ENCODE results near the gene SDK1. TPM values are rescaled to one million over a fixed set of nuclear protein-coding genes. Genes with fewer than 3 reads are reported as not detected.

SDK1 gene
- total RNA-seq, 1 donor from 2014 or later: 16.7 TPM

DNA sequence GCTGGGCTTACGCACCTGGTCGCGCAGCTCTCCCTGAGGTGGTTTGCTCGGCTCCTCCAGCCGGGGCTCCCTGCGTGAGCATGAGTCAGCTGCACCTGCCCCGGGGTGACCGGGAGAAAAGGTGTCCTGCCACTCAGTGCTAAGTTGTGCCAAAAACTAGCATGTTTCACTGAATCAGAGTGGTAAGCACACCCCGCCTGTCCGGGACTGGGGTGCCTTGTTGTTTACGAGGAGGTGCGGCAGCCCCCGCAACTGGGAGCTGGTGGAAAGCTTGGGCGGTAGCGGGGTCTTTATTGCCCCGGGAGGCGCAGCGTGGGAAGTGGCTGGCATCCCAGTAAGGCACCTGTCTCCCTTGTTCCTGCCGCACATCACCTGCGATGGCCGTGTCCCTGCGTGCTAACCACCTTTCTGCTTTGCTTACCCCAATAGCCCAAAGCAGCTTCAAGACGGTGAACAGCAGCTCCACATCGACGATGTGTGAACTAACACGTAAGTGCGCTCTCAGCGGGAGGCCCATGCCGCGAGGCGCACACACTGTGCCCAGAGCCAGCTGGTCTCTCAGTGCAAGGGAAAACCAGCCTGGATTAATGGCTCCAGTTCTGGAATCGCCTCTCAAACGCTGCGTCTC, 874.4 kb downstream of the SDK1 start:
- Histone ChIP-seq H3K27me3 (no peaks in the 10 kb centered on the region), H3K9me3 (no peaks in the 10 kb centered on the region), H3K4me1 (no peaks in the 10 kb centered on the region), H3K4me3 (no peak overlapping the region), H3K27ac (no peak overlapping the region), H3K36me3 (no peaks in the 10 kb centered on the region)
- DNase-seq (ENCODE audit: extremely low spot score in 2 of 2): no peak
- TF ChIP-seq POLR2AphosphoS5 (IDR thresholded peaks at IDR 0.05; ENCODE audit: insufficient read depth in 1 of 2, low read depth in 1 of 2) (no peak), POLR2A (IDR thresholded peaks at IDR 0.05) (no peak)
- TF ChIP-seq, protein P1, sequence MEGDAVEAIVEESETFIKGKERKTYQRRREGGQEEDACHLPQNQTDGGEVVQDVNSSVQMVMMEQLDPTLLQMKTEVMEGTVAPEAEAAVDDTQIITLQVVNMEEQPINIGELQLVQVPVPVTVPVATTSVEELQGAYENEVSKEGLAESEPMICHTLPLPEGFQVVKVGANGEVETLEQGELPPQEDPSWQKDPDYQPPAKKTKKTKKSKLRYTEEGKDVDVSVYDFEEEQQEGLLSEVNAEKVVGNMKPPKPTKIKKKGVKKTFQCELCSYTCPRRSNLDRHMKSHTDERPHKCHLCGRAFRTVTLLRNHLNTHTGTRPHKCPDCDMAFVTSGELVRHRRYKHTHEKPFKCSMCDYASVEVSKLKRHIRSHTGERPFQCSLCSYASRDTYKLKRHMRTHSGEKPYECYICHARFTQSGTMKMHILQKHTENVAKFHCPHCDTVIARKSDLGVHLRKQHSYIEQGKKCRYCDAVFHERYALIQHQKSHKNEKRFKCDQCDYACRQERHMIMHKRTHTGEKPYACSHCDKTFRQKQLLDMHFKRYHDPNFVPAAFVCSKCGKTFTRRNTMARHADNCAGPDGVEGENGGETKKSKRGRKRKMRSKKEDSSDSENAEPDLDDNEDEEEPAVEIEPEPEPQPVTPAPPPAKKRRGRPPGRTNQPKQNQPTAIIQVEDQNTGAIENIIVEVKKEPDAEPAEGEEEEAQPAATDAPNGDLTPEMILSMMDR (IDR thresholded peaks at IDR 0.05): no peak
- intact Hi-C loops (cut with DNase I): no loop called here

DNA sequence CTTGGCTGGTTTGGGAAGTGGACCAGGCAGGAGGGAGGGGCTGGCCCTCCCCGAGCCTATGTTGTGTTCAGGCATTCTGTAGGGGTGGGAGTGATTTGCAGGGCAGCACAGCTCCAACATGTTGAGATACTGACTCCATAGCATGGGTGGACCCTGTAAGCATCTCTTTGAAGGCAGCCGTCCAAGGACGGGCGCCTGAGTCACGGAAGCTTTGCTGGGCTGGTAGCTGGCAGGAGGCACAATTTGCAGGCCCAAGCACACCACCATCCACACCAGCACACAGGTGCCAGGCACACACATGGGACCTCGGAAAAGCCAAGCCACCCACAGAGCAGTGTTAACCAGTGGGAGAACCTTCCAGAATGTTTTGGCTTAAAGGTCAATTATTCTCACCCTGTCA, 875.9 kb downstream of the SDK1 start:
- H3K36me3 ChIP-seq: no peaks in the 10 kb centered on the region
- no peak overlapping the region for H3K4me3 ChIP-seq
- TF ChIP-seq, protein P1 (IDR thresholded peaks at IDR 0.05): no peak
- peak in 1 of 2 donors; percentile 46 for TF ChIP-seq POLR2AphosphoS5 (IDR thresholded peaks at IDR 0.05; ENCODE audit: insufficient read depth in 1 of 2, low read depth in 1 of 2)
- no peak for DNase-seq (ENCODE audit: extremely low spot score in 2 of 2)
- H3K4me1 ChIP-seq: no peaks in the 10 kb centered on the region
- no peak overlapping the region for H3K27ac ChIP-seq
- intact Hi-C loops (cut with DNase I): no loop called here
- no peaks in the 10 kb centered on the region for H3K27me3 ChIP-seq
- H3K9me3 ChIP-seq: no peaks in the 10 kb centered on the region

DNA sequence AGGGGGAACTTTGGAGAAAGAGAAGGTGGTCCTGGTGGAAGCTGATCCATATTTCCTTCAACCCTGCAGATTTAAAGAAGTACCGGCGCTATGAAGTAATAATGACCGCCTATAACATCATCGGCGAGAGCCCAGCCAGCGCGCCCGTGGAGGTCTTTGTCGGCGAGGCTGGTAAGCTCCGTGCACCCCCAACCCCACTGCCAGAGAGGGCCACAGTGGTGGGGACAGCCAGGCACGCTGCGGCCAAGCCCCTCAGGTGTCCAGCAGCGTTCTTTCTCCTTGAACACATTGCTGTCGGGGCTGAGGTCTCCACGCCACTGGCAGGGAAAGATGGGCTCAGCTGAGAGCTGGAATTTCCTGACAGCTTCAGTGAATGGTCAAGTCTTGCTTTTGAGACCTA, 877.4 kb downstream of the SDK1 start:
- no peaks in the 10 kb centered on the region for H3K27me3 ChIP-seq
- no peaks in the 10 kb centered on the region for H3K4me1 ChIP-seq
- DNase-seq (ENCODE audit: extremely low spot score in 2 of 2): no peak
- H3K36me3 ChIP-seq: no peaks in the 10 kb centered on the region
- no peak overlapping the region for H3K27ac ChIP-seq
- no peaks in the 10 kb centered on the region for H3K9me3 ChIP-seq
- no peak overlapping the region for H3K4me3 ChIP-seq
- intact Hi-C loops (cut with DNase I): no loop called here
- TF ChIP-seq POLR2A (IDR thresholded peaks at IDR 0.05): no peak
- no peak for TF ChIP-seq POLR2AphosphoS5 (IDR thresholded peaks at IDR 0.05; ENCODE audit: insufficient read depth in 1 of 2, low read depth in 1 of 2)
- TF ChIP-seq, protein P1 (IDR thresholded peaks at IDR 0.05): no peak

DNA sequence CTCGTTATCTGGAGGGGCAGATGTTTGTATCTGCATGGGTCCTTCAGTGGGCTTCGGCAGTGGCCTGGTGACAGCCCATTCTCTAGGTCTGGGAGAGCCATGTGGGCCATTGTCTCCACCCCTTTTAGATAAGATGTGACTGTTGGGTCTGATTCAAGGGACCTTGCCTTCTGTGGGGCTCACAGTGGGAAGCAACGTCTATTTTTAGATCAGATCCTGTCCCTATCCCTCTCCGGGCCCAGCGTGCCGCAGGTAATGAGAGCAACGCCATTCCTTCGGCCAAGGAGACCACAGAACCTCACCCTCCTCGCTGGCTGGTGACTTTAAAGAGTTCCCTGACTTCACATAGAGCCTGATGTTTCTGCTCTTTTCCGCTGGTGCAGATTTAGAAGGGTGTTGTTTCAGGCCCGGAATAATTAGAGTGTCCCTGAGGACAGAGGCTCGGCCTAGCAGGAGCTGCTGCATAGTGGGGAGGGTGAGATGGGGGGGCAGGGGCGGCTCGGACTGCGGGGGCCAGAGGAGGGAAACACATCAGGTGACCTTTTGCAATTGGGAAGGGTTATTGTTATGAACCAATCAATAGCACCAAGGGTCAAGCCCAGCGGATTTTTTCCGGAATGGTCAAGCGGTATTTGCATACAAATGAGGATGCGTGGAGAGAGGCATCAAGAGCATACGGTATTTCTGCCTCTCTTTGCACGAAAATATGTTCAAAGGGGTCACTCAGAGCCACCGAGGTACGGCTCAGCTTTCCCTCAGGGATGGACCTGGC, 878.0 kb downstream of the SDK1 start:
- no peaks in the 10 kb centered on the region for H3K4me1 ChIP-seq
- DNase-seq (ENCODE audit: extremely low spot score in 2 of 2): no peak
- no peaks in the 10 kb centered on the region for H3K9me3 ChIP-seq
- TF ChIP-seq, protein P1 (IDR thresholded peaks at IDR 0.05): no peak
- TF ChIP-seq POLR2A (IDR thresholded peaks at IDR 0.05) (no peak), POLR2AphosphoS5 (IDR thresholded peaks at IDR 0.05; ENCODE audit: insufficient read depth in 1 of 2, low read depth in 1 of 2) (no peak)
- no peaks in the 10 kb centered on the region for H3K27me3 ChIP-seq
- H3K4me3 ChIP-seq: no peak overlapping the region
- H3K27ac ChIP-seq: no peak overlapping the region
- no peaks in the 10 kb centered on the region for H3K36me3 ChIP-seq
- intact Hi-C loops (cut with DNase I): no loop called here

All from vagina (tissue), 2 donors.